ENCODE measurements around the gene TTC23. TPM values are rescaled to one million over a fixed set of nuclear protein-coding genes. Genes with fewer than 3 reads are reported as not detected.

TTC23 gene
- total and polyA plus RNA-seq, 7 donors: 2.1 to 11.2 (median 7.8) TPM

GRCh38 chr15:99228120-99228770 lies 21.1 kb downstream of the TTC23 start:
- intact Hi-C loops (cut with DNase I): no loop called here
- ATAC-seq: no peak
- Histone ChIP-seq H3K27ac (no peak overlapping the region), H3K4me3 (no peak overlapping the region), H3K27me3 (ENCODE audit: insufficient read depth in 3 of 3, low read length in 2 of 3) (no peaks in the 10 kb centered on the region), H3K36me3 (ENCODE audit: insufficient read depth in 1 of 2, low read depth in 1 of 2) (peaks cover 2 to 57% of the 10 kb centered on the region in 2 donors), H3K4me1 (no peaks in the 10 kb centered on the region), H3K9me3 (no peaks in the 10 kb centered on the region)
- no peak for DNase-seq
- WGBS, 3 donors: 88 to 98% (median 93%) methylated on average over 3 of the region's 3 CpGs
- TF ChIP-seq, protein P1, sequence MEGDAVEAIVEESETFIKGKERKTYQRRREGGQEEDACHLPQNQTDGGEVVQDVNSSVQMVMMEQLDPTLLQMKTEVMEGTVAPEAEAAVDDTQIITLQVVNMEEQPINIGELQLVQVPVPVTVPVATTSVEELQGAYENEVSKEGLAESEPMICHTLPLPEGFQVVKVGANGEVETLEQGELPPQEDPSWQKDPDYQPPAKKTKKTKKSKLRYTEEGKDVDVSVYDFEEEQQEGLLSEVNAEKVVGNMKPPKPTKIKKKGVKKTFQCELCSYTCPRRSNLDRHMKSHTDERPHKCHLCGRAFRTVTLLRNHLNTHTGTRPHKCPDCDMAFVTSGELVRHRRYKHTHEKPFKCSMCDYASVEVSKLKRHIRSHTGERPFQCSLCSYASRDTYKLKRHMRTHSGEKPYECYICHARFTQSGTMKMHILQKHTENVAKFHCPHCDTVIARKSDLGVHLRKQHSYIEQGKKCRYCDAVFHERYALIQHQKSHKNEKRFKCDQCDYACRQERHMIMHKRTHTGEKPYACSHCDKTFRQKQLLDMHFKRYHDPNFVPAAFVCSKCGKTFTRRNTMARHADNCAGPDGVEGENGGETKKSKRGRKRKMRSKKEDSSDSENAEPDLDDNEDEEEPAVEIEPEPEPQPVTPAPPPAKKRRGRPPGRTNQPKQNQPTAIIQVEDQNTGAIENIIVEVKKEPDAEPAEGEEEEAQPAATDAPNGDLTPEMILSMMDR (IDR thresholded peaks at IDR 0.05): no peak

DNA sequence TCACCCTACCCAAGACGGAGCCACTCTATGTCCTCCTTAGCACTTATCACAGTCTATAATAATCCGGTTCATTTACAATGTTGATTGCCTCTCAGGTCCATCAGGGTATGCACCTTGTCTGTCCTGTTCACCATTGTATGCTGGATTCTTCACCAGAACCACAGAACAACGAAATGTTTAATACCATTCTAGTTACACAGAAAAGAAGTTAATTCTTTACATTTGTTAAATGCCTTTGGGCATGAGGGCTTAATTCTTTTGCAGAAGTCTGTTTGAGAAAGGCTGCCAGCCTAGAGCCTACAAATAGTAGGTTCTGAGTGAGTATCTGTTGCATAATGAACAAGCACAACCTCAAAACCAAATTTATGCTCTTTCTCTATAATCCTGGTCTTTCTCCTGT lies 22.6 kb downstream of the TTC23 start:
- Histone ChIP-seq H3K36me3 (ENCODE audit: insufficient read depth in 1 of 2, low read depth in 1 of 2) (peaks cover 2 to 68% of the 10 kb centered on the region in 2 donors), H3K4me1 (no peaks in the 10 kb centered on the region), H3K9me3 (no peaks in the 10 kb centered on the region), H3K27me3 (ENCODE audit: insufficient read depth in 3 of 3, low read length in 2 of 3) (no peaks in the 10 kb centered on the region), H3K27ac (no peak overlapping the region), H3K4me3 (no peak overlapping the region)
- TF ChIP-seq, protein P1 (IDR thresholded peaks at IDR 0.05): no peak
- WGBS, 3 donors: 62 to 96% (median 72%) methylated on average over 3 of the region's 3 CpGs
- ATAC-seq: no peak
- intact Hi-C loops (cut with DNase I): no loop called here
- DNase-seq: no peak

DNA sequence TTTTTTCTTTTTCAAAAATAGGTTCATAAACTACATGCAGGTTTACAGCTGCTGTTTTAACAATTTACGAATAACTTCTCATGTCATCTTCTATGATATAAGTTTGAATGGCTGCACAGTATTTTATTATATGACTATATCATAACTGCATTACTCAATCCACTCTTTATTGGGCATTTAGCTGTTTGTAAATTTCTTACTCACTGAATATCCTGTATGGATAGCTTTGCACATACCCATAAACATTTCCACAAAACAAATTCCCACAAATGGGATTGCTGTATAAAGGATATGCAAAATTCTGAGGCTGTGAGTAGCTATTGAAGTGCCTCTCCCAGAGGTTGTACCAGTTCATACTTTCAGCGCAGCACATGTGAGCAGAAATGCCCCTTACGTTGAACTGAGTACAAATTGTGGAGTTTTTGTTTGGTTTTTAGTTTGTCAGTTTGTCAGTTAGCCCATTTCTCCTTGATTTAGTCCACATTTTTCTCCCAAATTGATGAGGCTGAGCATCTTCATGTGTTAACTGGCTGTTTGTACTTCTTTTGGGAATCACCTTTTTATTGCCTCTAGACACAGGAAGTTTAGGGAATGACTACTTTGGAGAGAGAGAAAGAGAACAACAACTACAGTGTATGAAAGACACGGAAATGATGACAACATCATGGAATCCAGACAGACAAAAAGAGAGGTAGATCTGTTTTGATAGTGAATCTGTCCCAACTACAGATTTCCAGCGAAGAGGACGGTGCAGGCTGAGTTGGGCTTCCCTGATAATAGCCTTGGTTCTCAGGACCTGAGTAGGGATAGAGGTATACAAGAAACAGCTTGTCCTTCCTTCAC lies 24.8 kb downstream of the TTC23 start:
- Histone ChIP-seq H3K4me1 (no peaks in the 10 kb centered on the region), H3K36me3 (ENCODE audit: insufficient read depth in 1 of 2, low read depth in 1 of 2) (peaks cover 4 to 82% of the 10 kb centered on the region in 2 donors), H3K9me3 (no peaks in the 10 kb centered on the region), H3K27ac (no peak overlapping the region), H3K27me3 (ENCODE audit: insufficient read depth in 3 of 3, low read length in 2 of 3) (no peaks in the 10 kb centered on the region), H3K4me3 (no peak overlapping the region)
- ATAC-seq (no peak), DNase-seq (no peak)
- intact Hi-C loops (cut with DNase I): no loop called here
- TF ChIP-seq, protein P1 (IDR thresholded peaks at IDR 0.05): no peak
- 93 to 96% (median 95%) methylated on average over 6 of the region's 6 CpGs for WGBS, 3 donors

GRCh38 chr15:99213187-99213811 lies 36.1 kb downstream of the TTC23 start:
- Histone ChIP-seq H3K9me3 (no peaks in the 10 kb centered on the region), H3K27ac (peak overlapping the region; percentile 75), H3K4me3 (no peak overlapping the region), H3K36me3 (ENCODE audit: insufficient read depth in 1 of 2, low read depth in 1 of 2) (peaks cover 7 to 27% of the 10 kb centered on the region in 2 donors), H3K27me3 (ENCODE audit: insufficient read depth in 3 of 3, low read length in 2 of 3) (no peaks in the 10 kb centered on the region), H3K4me1 (peaks cover 17% of the 10 kb centered on the region)
- 0 to 3% (median 3%) methylated on average over 1 of the region's 1 CpG for WGBS, 3 donors
- ATAC-seq: peak; percentile 82 to 91 (median 83)
- intact Hi-C loops (cut with DNase I): loop anchor here (1.0 to 10.0 kb wide), 5 partner anchors 41 to 558 kb away; partner anchors contain the start of gene SYNM (in 1 of the 2)
- TF ChIP-seq, protein P1 (IDR thresholded peaks at IDR 0.05): peak; percentile 96
- peak; percentile 81 to 88 for DNase-seq
